Measurements from ENCODE around the gene AKAP1.

The AKAP1 gene

GRCh38 chr17:57084802-57085447, at the start of gene AKAP1:
Gene AKAP1 (plus strand): TSS chr17:57085246. CDS start chr17:57105465, 20,219 bp downstream.
- peak; percentile 94 to 97 for DNase-seq

GRCh38 chr17:57035971-57036481, 49.0 kb upstream of the AKAP1 start:
- no peak for DNase-seq

GRCh38 chr17:57037411-57037810, 47.6 kb upstream of the AKAP1 start:
- no peak for DNase-seq

- no peak for DNase-seq
Observed at GRCh38 chr17:57038486-57038885, 46.6 kb upstream of the AKAP1 start.

- no peak for DNase-seq
Observed at GRCh38 chr17:57040571-57040970, 44.5 kb upstream of the AKAP1 start.

- no peak for DNase-seq
Observed at GRCh38 chr17:57043276-57043675, 41.8 kb upstream of the AKAP1 start.

- DNase-seq, result no peak
Observed at GRCh38 chr17:57044976-57045867, 39.8 kb upstream of the AKAP1 start.

GRCh38 chr17:57045868-57046704, 39.0 kb upstream of the AKAP1 start:
- no peak for DNase-seq

- no peak for DNase-seq
Observed at GRCh38 chr17:57046749-57047148, 38.3 kb upstream of the AKAP1 start.

- no peak for DNase-seq
Observed at GRCh38 chr17:57048096-57048495, 37.0 kb upstream of the AKAP1 start.

GRCh38 chr17:57050306-57050705, 34.7 kb upstream of the AKAP1 start:
- no peak for DNase-seq

GRCh38 chr17:57051886-57052361, 33.1 kb upstream of the AKAP1 start:
- DNase-seq, result no peak

GRCh38 chr17:57062865-57063264, 22.2 kb upstream of the AKAP1 start:
- DNase-seq, result no peak

- DNase-seq, result no peak
Observed at GRCh38 chr17:57067162-57067561, 17.9 kb upstream of the AKAP1 start.

- no peak for DNase-seq
Observed at GRCh38 chr17:57067781-57068180, 17.3 kb upstream of the AKAP1 start.

- no peak for DNase-seq
Observed at GRCh38 chr17:57068222-57068658, 16.8 kb upstream of the AKAP1 start.

GRCh38 chr17:57068707-57069106, 16.3 kb upstream of the AKAP1 start:
- no peak for DNase-seq

- DNase-seq, result no peak
Observed at GRCh38 chr17:57071991-57072944, 12.8 kb upstream of the AKAP1 start.

GRCh38 chr17:57073626-57074025, 11.4 kb upstream of the AKAP1 start:
- no peak for DNase-seq

GRCh38 chr17:57075193-57075592, 9.9 kb upstream of the AKAP1 start:
- DNase-seq, result no peak

GRCh38 chr17:57075785-57076184, 9.3 kb upstream of the AKAP1 start:
- DNase-seq, result no peak

GRCh38 chr17:57077000-57077399, 8.0 kb upstream of the AKAP1 start:
- DNase-seq, result no peak

Measured in AML-193 (cell line).